Endothelial cell (in vitro differentiated cells): ENCODE data around the gene SMG5. TPM values are rescaled to one million over a fixed set of nuclear protein-coding genes. Genes with fewer than 3 reads are reported as not detected.
A peak's percentile ranks its signal among the peaks of the same experiment; 100 is the strongest.

Experiments
- DNase-seq: peaks from one replicate; pipeline ENCODE4 v3.0.0; 2021; ENCODE audit warnings: low spot score
- H3K27ac Mint-ChIP-seq: one replicate; pipeline ENCODE4 v1.8.0; 2021; ENCODE audit warnings: mixed read lengths, inconsistent platforms; ENCODE audit not compliant: unreplicated experiment
- H3K27me3 Mint-ChIP-seq: one replicate; pipeline ENCODE4 v1.8.0; 2021; ENCODE audit warnings: mild to moderate bottlenecking, moderate library complexity, mixed read lengths, inconsistent platforms; ENCODE audit not compliant: unreplicated experiment
- H3K36me3 Mint-ChIP-seq: one replicate; pipeline ENCODE4 v1.8.0; 2021; ENCODE audit warnings: mild to moderate bottlenecking, low read depth, mixed read lengths, inconsistent platforms; ENCODE audit not compliant: unreplicated experiment
- H3K4me1 Mint-ChIP-seq: one replicate; pipeline ENCODE4 v1.8.0; 2021; ENCODE audit warnings: mild to moderate bottlenecking, mixed read lengths, inconsistent platforms; ENCODE audit not compliant: unreplicated experiment
- H3K4me3 Mint-ChIP-seq: one replicate; pipeline ENCODE4 v1.8.0; 2021; ENCODE audit warnings: mild to moderate bottlenecking, mixed read lengths, inconsistent platforms; ENCODE audit not compliant: unreplicated experiment
- H3K9me3 Mint-ChIP-seq: one replicate; pipeline ENCODE4 v1.8.0; 2021; ENCODE audit warnings: mixed read lengths, inconsistent platforms; ENCODE audit not compliant: unreplicated experiment
- CTCF ChIP-seq: fragments of 200-600 bp; sonication (generic); IDR thresholded peaks from one replicate; pipeline ENCODE4 v1.5.0; 2021; ENCODE audit warnings: antibody characterized with exemption; ENCODE audit not compliant: unreplicated experiment
- total RNA-seq: library from RNA; stranded (reverse); fragmentation: NEBNext Ultra II Directional; extraction: Animal tissue kit (Norgen Biotek cat#: 25700); gene quantifications from one replicate; pipeline ENCODE4 v1.2.1, GENCODE V29; 2021; ENCODE audit not compliant: unreplicated experiment

Gene SMG5
- total RNA-seq, 1 donor from 2014 or later, result 75.2 TPM

DNA sequence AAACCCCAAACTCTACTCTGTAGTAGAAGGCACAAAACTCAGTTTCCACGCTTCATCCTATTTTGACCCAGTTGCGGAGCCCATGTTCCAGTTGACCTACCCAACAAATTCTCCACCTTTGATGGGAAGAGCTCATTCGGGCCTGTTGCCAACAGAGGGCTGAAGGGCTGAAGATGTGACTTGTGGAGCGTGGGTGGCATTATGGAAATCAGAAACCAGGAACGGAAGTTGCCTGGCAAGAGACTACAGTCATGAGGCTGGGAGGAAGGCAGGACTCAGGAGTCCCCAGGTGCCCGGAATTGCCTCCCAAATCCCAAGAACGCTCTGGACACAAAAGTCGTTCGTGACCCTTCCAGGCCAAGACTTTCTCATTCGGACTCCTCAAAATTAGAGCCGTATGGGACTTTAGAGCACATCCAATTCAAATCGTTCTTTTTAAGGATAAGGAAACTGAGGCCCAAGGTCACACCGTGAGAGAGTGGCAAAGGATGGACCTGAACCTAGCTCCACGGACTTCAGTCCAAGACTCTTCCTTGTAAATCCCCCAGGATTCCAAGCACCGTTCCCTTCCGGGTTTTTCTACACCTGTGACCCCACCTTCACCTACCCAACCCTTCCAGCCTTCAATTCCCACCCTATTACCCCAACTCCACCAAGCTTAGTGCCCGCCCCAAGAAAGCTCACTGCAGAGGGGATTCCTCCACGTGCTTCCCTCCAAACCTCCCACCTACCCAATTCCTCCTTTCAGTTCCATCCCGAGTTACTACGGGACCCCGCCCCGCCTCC lies 739 bp downstream of the SMG5 start:
- no peak for TF ChIP-seq CTCF
- Mint-ChIP-seq H3K9me3 (no peaks in the 10 kb centered on the region), H3K4me3 (peak overlapping the region; percentile 99), H3K4me1 (peaks cover 21% of the 10 kb centered on the region), H3K27ac (peak overlapping the region; percentile 92), H3K27me3 (peaks cover 4% of the 10 kb centered on the region), H3K36me3 (peaks cover 19% of the 10 kb centered on the region)
- no peak for DNase-seq

DNA sequence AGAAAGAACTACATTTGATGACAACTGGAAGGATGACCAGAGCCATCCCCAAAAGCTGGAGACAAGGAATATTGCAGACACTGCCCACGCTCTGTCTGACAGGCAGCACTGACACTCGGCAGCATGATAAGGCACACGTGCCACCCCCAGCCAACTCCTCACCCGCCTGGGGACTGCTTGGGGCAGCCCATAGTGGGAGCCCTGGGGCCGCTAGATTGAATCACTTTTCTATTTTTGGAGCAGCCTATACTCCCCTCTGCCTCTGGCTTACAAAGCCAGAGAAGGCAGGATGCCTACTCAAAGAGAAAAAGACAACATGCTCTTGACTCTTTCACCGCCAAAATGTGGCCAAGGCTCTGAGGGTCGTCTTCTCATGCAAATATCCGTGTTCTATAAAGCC lies 1.3 kb downstream of the SMG5 start:
- Mint-ChIP-seq H3K4me3 (peak overlapping the region; percentile 99), H3K36me3 (peaks cover 23% of the 10 kb centered on the region), H3K27me3 (peaks cover 4% of the 10 kb centered on the region), H3K9me3 (no peaks in the 10 kb centered on the region), H3K4me1 (peaks cover 21% of the 10 kb centered on the region), H3K27ac (no peak overlapping the region)
- TF ChIP-seq CTCF, result no peak
- DNase-seq, result no peak

GRCh38 chr1:156279837-156280236 lies 2.8 kb downstream of the SMG5 start:
- no peaks in the 10 kb centered on the region for H3K9me3 Mint-ChIP-seq
- peaks cover 23% of the 10 kb centered on the region for H3K36me3 Mint-ChIP-seq
- peaks cover 21% of the 10 kb centered on the region for H3K4me1 Mint-ChIP-seq
- DNase-seq, result no peak
- no peak overlapping the region for H3K27ac Mint-ChIP-seq
- TF ChIP-seq CTCF, result no peak
- H3K4me3 Mint-ChIP-seq, result no peak overlapping the region
- H3K27me3 Mint-ChIP-seq, result peaks cover 3% of the 10 kb centered on the region

DNA sequence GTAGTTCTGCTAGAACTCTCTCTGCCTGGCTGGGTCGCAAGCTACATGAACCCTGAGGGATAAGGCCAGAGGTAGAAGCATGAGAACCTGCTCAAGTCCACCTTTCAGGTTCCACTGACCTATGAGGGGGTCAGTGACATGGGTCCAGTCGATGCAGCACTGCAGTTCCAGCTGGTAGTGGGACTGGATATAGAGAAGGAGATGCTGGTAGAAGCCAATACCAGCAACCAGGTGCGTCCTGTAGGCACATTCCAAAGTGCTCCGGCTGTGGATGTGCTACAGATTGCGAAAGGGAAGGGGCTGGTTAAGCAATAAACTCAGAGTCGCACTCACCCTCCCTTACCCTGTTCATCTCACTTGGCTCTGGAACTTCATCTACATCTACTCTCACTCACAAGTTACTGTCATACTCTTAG lies 5.7 kb downstream of the SMG5 start:
- Mint-ChIP-seq H3K27me3 (peaks cover 1% of the 10 kb centered on the region), H3K9me3 (no peaks in the 10 kb centered on the region), H3K36me3 (peaks cover 47% of the 10 kb centered on the region), H3K4me1 (peaks cover 9% of the 10 kb centered on the region), H3K27ac (no peak overlapping the region), H3K4me3 (peak overlapping the region; percentile 42)
- TF ChIP-seq CTCF, result no peak
- DNase-seq, result no peak

- Mint-ChIP-seq H3K9me3 (no peaks in the 10 kb centered on the region), H3K27me3 (peaks cover 1% of the 10 kb centered on the region), H3K4me3 (peak overlapping the region; percentile 42), H3K4me1 (peaks cover 6% of the 10 kb centered on the region), H3K36me3 (peaks cover 51% of the 10 kb centered on the region), H3K27ac (no peak overlapping the region)
- no peak for TF ChIP-seq CTCF
- no peak for DNase-seq
Measured at GRCh38 chr1:156276532-156276931, 6.1 kb downstream of the SMG5 start.
